Stimulated activated CD8-positive, alpha-beta memory T cell treated with anti-CD3 and anti-CD28 coated beads, Interleukin-4, amount 100 ng/mL, for 4 hours (primary cell): ENCODE measurements around the gene DLG2.
"Not testable (repeated sequence)": the region's sequence is repeated elsewhere in the genome, so short reads cannot be mapped to it uniquely, and the experiment has no call there.

Experiments
- DNase-seq, 2 donors: peaks; one replicate each; pipeline ENCODE4 v3.0.0-alpha.2; 2020; ENCODE audit warnings: low read depth in 2 of 2, low spot score in 1 of 2

Gene DLG2

DNA sequence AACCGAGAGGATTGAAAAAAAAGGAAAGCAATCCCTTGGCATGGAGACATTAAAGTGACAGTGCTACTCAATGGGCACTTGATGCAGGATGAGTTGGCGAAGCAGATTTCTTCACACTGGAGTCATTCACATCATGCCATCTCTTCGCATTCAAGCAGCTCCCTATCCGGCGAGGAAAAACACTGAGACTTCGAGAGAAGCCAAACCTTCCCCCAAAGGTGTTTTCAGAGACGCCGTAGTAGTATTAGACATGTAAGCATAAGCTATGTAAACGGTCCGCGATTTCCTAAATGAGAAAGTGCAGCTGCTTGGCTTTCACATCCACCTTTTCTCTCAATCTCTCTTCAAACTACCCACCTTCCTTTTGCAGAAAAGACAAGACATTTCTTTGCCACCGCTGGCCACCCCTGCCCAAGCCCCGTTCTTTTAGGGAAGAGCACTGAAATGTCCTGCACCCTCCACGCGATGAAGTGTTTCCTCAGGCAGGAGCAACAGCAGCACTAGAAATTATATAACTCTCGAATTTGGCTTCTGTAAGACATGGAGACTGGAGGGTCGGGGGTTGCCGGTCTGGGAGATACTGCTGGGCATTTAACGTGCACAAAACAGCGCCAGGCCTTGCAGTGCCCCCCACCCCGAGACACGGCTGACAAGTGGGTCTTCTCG, at the start of gene DLG2:
Gene DLG2 (minus strand): TSS at position 13 of the 666 bp plus-strand sequence.
- DNase-seq, result no peak

DNA sequence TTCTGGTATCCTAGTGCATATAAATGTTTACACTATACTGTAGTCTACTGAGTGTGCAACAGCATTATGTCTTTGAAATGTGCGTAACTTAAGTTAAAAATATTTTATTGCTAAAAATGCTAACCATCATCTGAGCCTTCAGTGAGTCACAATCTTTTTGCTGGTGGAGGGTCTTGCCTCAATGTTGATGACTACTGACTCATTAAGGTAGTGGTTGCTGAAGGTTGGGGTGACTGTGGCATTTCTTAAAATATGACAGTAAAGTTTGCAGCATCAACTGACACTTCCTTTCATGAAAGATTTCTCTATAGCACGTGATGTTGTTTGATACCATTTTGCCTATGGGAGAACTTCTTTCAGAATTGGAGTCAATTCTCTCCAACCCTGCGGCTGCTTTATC, 46.2 kb upstream of the DLG2 start:
- DNase-seq, result no peak

DNA sequence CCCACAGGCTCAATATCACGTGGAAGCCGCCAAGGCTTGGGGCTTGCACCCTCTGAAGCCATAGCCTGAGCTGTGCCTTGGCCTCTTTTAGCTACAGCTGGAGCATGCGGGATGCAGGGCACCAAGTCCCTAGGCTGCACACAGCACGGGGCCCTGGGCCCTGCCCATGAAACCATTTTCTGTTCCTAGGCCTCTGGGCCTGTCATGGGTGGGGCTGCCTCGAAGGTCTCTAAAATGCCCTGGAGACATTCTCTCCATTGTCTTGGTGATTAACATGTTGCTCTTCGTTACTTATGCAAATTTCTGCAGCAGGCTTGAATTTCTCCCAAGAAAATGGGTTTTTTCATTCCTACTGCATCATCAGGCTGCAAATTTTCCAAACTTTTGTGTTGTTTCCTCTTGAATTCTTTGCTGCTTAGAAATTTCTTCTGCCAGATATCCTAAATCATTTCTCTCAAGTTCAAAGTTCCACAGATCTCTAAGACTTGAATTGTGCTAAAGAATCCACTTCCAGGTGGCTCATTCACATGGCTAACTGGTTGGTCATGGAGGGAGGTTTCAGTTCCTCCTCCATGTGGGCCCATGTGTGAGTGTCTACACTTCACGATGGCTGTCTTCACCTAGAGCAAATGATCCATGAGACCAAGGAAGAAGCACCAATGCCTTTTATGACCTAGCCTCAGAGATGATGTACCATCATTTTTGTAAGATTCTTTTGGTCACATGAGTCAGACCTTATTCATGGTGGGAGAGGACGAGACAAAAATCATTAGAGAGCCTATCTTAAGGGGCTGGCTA, 45.2 kb upstream of the DLG2 start:
- no peak for DNase-seq

DNA sequence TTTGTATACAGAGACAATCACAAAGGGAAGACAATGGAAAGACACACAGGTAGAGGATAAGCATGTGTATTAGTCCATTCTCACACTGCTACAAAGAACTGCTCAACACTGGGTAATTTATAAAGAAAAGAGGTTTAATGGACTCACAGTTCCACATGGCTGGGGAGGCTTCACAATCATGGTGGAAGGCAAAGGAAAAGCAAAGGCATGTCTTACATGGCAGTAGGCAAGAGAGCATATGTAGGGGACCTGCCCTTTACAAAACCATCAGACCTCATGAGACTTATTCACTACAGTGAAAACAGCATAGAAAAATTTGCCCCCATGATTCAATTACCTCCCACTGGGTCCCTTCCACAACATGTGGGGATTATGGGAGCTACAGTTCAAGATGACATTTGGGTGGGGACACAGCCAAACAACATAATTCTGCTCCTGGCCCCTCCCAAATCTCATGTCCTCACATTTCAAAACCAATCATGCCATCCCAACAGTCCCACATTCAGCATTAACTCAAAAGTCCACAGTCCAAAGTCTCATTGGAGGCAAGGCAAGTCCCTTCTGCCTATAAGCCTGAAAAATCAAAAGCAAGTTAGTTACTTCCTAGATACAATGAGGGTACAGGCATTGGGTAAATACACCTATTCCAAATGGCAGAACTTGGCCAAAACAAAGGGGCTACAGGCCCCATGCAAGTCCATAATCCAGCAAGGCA, 44.0 kb upstream of the DLG2 start:
- not testable (repeated sequence) for DNase-seq

DNA sequence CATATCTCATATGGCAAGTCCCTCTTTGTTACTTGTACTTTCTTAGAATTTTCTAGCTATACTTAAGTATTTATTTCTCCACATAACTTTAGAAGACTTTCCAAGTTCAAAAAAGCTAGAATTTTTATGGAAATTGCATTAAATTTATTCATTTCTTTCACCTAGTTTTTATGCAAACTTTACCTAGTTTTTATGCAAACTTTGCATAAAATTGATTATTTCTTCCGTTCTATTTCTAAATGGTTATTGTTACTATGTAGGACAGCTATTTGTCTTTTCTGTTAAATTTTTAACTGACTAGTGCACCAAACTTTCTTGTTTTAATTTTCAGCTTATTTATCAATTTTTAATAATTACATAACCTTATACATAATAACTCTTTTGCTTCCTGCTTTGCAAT, 41.0 kb upstream of the DLG2 start:
- no peak for DNase-seq

DNA sequence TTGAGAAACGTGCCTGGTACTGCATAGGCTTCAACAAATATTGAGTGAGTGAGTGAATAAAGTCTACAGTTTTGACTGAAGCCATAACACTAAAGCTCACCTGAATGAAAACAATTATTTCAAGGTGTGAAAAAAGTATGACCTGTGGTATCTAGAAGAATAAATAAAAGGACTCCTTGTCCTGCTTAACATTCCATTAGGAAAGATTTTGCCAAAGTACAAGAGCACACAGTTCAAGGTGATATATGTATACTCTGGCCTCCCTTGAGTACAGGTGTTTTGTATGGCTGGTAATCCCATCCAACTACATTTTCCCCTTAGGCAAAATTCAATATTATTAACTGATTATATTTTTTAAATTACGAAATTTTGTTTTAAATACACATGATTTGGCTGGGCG, 39.5 kb upstream of the DLG2 start:
- no peak for DNase-seq

DNA sequence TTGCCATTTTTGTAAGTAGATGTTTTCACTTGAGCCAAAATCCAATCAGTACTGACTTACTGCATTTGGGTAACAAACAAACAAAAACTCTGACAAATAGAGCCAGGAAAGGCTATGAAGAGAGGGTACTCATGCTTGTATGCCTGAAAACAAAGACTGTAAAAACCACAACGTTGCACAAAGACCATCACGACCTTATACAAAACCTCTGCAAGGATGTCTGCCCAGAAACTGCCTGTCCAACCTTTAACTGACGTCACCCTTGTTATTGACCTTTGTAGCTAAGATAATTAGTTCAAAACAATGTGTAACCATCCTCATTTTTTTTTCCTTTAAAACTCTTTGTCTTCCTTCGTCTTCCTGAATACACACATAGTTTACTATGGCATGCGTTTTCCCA, 38.6 kb upstream of the DLG2 start:
- DNase-seq, result no peak

DNA sequence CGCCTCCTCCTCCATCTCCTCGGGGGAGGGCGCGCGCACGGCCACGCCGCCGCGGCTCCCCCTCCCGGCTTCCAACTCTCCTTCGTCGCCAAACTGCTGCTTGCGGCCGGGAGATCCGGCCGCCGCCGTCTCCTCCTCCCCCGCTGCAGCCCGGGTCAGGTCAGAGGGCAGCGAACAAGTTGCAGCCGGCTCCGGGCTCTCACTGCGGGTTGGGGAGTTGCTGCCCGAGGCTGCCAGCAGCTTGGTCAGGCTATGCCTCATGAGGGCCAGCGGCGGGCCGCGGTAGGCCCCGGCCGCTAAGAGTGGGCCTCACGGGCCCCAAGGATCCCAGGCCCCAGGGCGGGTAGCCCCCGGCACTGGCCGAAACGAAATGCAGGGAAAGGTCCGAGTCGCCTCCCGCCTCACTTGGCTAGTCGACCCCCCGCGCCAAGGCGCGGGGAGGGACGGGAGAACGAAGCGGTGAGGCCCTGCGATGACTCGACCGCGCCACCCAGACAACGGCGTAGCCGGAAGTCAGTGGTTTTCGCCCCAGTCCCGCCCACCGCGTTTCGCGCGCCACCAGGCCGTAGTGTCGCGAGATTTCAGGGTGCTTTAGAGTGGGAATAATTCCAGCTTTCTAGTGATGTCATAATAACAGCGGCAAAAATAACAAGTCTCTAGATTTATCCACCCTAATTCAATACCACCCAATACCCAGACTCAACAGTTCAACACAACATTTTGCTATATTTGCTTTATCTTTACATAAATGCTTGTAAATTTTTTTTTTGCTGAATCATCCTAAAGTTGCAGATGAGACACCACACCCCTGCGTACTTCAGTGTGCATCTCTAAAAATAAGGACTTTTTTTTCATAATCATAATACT, 37.7 kb upstream of the DLG2 start, which contains the start of gene CREBZF:
Gene CREBZF (minus strand): TSS at position 515 of the 867 bp plus-strand sequence. CDS start 254 bp downstream, at position 261.
- DNase-seq, result peak; percentile 83 to 88

DNA sequence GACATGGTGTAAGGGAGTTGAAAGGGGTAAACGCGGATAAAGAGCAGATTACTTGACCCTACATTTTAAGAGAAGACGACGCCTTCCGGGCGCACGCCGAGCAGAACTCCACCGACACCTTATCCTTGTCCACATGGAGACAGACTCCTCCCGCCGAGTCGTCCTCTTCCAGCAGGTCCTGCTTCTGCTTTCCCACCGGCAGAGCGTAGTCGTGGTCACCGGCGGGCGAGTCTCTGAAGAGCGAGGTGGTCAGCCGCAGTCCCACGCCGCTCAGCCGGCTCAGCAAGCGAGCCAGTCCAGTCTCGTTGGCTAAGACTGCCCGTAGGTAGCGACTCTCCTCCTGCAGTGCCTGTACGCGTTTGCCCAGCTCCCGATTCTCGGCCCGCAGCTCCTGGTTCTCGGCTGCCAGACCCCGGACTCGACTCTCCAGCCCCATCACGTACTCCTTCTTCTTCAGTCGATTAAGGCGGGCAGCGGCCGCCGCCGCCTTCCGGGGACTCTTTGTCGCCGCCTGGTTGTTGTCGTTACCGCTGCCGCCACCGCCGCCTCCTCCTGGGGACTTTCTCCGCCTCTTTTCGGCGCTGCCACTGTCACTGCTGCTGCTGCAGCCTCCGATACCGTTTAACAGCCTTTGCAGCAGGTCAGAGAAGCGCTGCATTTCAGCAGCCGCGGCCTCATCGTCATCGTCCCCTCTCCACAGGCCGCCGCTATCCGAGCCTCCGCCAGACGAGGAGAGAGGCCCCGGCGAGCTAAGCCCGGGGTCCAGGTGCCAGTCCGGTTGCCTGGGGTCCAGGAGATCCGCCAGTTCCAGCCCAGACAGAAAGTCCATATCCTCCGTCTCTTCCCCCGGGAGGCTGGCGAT, 36.8 kb upstream of the DLG2 start:
- peak; percentile 65 to 73 for DNase-seq

DNA sequence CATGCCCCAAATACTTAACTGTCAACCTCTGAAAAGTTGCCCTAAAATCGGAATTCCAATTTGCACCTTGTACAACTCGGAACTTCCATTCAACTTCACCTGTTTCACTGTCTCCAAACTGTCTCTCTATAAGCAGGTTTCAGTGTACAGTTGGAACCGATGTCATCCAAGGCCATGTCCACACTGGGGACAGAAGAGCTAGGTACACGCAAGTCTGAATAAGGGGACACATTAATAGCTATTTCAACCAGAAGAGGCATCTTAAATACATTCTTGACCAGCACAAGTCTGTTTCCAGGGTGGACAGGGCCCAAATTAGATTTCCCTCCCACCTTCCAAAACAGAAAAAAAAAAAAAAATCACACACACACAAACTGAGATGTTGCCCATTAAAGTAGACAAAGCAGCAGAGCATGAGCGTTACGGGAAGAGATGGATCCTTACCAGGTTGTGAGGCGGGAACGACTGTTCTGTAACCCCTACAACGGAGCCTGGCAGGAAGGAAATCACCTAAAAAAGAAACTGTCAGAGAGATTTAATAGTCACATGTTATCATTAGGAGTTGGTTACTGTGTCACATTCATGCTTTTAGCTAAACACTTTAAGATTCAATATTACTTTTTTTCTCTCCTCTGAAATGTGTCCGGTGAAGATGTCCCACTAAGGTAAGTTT, 36.1 kb upstream of the DLG2 start:
- no peak for DNase-seq

DNA sequence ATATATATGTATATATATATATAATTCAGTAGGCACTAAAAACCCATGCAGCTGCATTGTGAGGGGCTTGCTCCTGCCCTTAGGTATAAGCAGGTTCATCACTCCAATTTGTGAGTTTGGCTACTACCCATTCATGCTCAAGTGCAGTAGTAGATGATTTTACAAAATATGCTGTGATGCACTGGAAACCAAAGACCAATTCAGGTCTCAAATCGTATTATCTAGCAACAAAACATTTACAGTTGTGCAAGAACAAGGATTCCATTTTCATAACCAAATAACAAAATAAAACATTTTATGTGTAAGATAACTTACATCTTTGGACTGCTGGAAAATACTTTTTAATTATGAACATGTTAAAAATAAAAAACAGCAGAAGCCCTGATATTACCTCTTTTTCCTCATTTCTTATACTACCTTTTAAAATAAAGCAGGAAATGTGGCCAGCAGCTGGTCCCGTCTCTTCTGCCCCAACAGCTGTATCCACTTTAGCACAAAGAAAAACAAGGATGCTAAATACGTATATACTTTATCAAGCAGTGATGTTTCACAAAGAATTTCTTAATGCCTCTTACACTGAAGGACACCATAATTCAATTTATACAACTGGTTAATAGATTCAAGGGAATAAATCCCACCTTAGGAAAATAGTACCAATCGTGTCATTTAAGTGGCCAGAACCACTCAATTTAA, 35.0 kb upstream of the DLG2 start:
- no peak for DNase-seq

DNA sequence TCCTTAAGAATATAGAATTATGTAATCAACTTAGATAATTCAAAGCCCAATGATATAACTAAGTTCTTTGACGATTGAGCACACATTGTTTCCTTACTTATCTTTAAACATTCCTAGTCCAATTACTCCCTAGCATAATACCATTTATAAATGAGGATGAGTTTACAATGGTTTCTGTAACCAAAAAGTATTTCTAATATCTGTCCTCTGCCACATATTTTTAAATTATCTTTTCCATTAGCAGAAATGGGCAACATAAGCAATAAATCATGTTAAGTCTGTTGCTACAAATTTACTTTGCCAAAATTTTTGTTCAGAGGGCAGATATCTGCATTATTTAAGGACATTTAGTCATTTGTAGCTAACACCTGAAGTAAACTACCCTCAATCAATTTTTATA, 31.0 kb upstream of the DLG2 start:
- DNase-seq, result no peak

DNA sequence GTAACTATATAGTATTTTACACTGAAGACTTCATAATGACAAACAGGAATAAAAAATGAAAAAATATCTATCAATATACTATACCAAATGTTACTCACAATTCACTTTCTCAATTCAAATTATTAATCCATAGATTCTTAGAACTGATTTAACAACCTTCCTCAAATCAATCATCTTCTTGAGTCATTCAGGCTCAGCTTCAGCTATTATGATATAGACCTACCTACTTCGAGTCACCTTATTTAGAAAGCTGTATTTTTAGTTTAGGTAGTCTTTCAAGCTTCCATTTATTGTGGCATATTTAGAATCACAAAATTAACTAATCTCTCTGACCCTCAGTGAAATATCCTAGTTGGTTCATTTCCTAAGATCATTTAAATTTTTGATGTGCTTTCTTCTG, 29.6 kb upstream of the DLG2 start:
- DNase-seq, result no peak

DNA sequence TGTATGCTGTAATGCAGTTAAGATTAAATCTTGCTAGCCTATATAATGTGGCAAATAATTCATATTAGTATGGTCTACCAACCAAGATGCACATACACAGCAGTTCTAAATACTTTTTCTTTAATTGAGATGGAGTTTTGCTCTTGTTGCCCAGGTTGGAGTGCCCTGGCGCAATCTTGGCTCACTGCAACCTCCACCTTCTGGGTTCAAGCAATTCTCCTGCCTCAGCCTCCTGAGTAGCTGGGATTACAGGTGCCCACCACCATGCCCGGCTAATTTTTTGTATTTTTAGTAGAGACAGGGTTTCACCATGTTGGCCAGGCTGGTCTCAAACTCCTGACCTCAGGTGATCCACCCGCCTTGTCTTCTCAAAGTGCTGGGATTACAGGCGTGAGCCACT, 27.2 kb upstream of the DLG2 start:
- not testable (repeated sequence) for DNase-seq

DNA sequence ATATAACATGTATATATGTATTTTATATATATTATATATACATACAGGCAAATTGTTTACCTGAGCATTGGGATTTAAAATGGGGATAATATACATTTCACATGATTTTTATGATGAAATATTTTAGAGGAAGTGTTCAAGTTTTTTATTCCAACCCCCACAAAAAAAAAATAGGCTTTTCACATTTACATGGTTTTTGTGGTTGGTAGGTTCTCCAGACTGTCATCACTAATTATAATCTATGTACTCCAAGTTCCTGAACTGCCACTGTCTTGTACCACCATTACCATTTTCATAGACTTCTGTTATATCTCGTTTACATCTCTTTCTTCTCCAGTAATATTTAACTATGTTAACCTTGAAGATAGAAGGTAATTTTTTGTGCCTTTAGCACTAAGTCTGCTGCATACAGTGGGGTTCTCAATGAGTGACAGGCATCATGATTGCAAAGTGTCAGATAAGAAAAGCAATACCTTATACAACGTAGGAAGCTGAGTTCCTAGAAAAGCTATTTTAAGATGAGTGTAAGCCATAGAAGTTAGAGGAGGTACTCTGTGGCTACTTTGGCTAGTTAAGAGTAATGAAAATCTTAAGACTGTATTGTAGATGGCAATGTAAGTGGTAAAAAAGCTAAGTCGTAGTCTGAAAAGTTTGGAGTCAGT, 25.8 kb upstream of the DLG2 start:
- no peak for DNase-seq

DNA sequence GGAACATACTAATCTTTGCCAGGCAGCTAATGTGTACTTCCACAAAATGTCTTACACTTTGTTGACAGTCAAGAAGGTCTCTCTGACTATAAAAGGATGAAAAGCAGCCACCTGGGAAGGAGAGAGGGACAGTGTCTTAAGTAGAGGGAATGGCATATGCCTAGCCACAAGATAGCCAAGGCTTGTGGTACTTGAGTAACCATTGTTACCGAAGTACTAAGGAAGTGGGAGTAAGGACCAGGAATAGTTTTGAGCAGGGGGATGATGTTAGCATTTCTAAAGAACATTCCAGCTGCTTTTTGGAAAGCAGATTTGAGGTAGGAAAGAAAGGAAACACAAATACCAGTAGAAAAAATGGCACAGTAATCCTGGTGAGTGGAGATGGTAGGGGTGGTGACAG, 24.0 kb upstream of the DLG2 start:
- no peak for DNase-seq

DNA sequence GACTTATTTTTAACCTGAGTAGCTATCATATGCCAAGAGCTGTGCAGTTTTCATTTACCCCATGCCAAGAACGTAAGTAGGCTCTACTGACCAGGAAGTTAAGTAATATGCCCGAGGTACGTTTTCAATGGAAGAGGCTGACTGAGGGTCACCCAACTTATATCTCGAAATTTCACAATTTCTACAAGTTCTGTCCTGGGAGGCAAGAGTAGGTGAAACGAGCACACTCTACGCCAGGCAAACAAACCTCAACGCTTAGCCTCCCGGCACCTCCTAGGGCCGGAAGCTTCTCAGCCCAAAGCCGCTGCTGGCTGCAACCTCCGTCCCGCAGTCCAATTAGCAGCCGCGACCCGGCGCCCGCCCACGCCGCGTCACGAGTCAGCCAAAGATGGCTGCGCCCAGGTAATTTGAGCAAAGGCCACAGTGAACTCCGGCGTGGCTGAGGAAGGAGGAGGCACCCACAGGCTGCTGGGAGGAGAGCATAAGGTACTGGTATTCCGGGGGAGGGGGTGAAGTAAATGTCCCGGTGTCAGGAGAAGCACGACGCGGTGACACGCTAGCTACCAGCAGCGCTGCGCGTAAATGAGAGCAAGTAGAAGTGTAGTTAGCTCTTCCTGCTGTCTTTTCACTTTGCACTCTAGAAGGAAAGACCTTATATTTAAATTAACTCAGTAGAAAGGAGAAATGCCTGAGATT, 20.6 kb upstream of the DLG2 start, which contains the start of gene TMEM126A:
Gene TMEM126A (plus strand): TSS at position 364 of the 696 bp plus-strand sequence. CDS start 2,289 bp downstream, outside the sequence.
- DNase-seq, result peak; percentile 81 to 83

DNA sequence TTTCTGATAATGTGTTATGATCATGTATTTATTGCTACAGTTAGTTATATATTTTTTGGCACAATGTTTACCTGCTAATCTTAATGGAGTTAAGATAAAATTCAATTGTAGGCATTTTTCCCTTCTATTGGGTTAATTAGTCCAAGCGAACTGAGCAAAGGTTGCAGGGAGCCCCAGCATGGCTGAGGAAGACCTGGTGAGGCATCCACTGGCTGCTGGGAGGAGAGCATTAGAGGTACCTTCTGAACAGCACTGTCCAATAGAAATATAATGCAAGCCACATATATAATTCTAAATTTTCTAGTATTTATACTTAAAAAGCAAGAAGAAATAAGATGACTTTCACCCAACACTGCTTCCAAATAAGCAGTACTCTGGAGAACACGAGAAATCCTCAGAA, 19.9 kb upstream of the DLG2 start:
- DNase-seq, result no peak
